HG03469 (cell line): ENCODE data around the gene PHKB.

Source experiments
- ATAC-seq: cut with Tn5 transposase; IDR thresholded peaks from one replicate; pipeline ENCODE4 v1.9.1; 2021; ENCODE audit warnings: mild to moderate bottlenecking, moderate library complexity, moderate number of reproducible peaks; ENCODE audit not compliant: unreplicated experiment

The PHKB gene

DNA sequence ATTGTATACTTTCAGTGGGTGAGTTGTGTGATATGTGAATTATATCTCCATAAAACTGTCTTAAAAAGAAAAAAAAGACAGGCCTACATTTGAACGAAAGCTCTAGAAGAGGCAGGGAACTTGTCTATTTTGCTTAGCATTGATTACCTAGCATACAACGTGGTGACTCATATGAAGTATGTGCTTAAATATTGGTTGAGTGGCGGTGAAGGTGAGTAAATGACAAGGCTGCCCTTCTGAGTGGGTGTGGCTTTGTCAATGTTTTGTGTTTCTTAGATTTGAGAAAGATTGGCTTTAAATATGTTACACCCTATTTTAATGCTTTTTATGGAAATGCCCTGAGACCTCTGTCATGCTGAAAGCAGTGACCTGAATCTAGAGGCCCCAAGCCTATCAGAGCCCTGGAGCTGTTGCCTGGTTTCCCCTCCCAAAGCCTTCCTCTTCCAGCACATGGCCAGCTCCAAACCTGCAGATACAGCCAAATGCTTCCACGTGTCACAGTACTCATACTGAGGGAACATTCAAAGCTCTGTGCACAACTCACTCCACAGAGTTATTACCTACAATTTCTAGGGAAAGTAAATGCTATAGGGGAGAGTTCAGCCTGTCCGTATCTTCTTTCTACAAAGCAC, 260.0 kb downstream of the PHKB start:
- ATAC-seq, result no peak

DNA sequence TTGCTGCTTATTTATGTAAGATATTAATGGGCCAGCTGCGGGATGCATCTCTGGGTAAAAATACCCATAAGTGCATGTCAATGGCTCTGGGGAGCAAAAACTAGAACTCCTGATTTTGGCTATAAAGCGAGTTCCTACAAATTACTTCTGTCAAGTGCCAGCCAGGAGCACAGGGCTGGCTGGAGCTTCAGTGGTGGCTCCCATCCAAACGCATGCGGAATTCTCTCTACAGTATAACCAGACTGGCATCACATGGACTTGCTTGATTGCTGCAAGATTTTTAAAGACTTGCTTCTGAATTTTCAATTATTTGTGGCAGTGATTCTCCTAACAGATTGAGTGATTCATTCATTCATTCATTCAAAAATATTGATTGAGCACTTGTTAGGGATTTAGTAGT, 260.9 kb downstream of the PHKB start:
- ATAC-seq, result no peak

DNA sequence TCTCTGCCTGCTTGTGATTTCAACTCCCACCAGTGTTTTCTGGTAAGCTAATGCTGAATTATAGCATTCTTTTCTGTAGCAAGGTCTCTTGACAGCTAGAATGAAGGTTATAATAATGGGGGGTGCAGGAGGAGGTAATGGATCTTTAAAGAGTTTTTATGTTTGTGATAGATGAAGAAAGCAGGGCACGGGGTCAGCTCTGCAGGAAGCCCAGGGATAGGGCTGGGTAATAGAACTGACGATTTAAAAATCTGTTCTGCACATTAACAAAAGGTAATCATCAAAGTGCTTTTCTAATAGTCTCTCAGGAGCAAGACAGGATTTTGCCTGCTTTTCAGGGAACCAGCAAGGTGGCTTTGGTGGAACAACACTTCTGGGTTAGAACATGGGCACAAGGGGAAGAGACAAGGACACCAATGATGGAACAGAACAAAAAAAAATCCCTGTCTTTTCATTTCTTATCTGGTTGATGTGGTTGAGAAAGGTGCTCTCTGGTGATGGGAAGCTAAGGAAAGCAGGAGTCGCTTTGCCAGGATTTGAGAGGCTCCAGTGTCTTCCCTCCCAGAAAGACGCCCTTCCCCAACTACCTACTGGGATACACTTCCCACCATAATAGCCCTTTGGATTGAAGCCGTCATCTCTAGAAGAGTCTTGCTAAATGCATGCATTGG, 263.1 kb downstream of the PHKB start:
- no peak for ATAC-seq

DNA sequence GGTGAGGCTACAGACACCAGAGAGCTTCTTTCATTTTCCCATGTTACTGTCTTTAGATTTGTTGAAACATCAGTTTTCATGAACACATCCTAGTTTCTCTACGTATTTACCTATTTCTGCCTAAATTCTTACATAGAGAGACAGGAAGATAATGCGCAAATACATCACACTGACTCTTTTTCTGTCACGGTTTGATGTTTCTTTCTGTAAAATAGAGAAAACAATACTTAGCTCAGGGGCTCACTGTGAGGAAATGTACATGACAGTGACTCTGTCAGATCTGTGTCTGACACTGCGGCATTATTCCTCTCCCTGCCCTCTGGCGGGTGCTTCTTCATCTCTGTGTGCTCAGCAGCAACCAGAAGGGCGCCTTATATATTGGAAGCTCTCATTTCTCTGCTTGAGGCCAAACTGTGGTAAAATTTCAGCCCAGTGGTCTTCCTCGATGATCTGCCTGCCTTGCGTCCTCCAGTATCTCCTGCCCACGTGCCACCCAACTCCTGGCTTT, 264.1 kb downstream of the PHKB start:
- no peak for ATAC-seq

DNA sequence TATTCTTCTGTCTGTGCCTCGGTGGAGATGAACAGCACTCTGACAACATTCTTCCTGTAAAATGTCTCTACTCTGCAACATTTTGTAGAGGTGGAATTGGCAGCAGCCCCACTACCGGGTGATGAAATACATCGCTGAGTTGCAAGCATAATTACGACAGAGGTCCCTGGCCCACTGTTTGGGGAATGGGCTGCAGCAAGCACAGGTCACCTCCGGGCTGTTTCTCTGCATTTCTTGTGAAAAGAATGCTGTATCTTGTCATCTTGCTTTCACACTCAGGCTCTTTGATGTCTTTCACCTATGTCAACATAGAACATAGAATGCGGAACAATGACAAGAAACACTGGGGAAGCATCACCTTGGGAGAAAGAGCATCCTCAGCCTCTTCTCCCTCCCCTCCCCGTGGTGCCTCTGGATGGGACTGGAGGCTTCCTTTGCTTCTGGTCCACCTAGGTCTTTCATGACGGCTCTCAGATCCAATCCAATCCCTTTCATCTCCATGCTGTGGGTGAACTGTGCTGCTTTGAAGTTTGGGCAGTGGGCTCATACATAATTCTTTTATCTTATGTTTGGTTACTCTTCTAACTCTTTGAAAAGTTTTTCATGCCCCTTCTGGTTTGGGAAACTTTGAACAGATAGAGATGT, 265.0 kb downstream of the PHKB start:
- no peak for ATAC-seq

DNA sequence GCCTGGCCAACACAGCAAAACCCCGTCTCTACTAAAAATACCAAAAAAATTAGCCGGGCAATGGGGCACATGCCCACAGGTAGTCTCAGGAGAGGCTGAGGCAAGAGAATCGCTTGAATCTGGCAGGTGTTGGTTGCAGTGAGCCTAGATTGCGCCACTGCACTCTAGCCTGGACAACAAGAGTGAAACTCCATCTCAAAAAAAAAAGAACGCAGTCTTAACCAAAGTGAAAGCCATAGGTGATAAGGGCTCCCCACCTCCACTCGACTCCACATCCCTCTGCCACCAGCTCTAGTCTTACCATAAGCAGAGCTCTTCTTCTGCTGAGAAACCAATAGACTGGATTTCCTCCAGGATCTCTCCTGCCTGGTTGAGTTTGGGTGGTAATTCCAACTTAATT, 266.0 kb downstream of the PHKB start:
- no peak for ATAC-seq

DNA sequence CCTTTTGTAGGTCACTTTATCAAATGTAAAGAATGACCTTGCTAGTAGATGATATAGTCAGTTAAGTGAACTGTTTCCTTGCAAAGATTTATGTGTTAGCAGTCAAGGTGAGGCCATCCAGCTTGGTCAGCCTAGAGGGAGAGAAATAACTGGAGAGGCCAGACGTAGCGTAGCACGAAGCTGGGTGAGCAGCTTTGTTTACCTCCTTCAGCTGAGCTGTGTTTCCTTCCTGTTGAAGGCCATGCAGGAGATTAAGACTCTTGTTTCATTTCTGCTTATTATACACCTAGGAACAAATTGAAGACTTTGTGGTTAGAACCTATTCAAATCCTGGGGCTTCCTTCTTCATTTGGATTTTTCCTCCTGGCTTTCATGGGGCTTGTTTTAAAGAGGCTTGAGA, 267.1 kb downstream of the PHKB start:
- ATAC-seq, result no peak

DNA sequence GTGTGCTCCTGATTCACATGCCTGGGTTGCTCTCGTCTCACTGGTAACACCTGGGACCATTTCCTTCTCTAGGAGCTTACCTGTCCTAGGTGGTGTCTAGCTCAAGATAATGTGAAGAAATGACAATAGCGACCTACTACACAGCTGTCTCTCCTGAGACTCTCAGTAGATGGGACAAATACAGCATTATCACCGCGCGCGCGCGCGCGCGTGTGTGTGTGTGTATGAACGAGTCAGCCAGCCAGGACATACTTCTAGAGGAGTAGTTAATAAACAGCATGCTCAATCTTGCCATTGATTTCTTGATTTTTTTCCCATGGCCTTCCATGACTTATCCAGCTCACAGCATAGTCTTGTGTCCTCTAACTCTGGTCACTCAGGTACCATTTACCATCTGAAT, 268.6 kb downstream of the PHKB start:
- no peak for ATAC-seq

DNA sequence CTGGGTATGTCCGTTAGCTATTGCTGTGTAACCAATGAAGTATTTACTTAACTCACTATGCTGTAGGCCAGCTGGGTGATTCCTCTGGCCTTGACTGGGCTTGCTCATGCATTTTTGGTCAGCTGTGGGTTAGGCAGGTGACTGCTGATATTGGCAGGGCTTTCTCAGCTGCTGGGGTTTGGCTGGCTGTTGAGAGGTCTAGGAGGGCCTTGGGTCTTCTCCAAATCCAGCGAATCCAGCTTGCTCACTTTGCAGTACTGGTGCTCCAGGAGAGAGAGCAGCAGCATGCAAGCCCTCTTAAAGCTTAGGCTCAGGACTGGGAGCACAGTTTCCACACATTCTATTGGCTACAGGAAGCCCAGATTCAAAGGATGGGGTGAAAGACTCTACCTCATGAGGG, 270.1 kb downstream of the PHKB start:
- no peak for ATAC-seq

DNA sequence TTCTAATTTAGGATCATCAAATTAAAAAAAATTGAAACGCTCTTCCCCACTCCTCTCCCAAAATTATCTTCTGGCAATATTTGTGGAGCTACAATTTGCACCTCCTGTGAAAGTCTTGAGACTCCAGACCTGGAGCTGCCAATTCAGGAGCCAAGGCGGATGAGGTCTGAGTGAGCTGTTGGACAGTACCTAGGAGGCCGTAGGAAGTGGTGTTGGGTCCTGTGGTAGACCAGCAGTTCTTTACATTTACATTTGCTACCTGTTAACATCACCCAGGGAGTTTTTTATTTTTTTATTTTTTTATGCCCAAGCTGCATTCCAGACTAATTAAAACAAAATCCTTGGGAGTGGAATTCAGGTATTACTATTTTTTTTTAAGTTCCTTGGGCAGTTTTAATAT, 271.0 kb downstream of the PHKB start:
- no peak for ATAC-seq

DNA sequence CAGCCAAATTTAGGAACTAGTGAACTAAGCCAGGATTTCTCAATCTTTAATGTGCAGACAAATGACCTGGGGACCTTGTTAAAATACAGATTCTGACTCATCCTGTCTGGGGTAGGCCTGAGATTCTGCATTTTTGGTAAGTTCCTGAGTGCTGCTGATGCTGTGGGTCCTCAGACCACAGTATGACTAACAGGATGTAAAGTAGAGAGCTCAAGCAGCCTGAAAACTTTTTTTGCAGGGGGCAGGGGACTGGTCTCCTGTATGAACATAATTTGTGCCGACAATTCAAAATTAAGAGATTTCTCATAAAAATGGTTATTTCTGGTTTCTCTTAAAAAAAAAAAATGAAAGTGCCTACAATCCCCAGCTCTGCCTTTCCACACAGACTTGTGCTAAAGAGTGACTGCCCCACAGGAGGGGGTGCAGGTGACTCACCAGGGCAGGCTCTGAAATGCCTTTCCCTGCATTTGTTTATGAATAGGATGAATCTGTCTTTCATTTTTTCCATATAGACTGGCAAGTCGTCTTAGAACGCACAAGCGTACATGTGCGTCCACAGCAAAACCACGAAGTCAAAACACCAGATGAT, 271.5 kb downstream of the PHKB start:
- ATAC-seq, result no peak

DNA sequence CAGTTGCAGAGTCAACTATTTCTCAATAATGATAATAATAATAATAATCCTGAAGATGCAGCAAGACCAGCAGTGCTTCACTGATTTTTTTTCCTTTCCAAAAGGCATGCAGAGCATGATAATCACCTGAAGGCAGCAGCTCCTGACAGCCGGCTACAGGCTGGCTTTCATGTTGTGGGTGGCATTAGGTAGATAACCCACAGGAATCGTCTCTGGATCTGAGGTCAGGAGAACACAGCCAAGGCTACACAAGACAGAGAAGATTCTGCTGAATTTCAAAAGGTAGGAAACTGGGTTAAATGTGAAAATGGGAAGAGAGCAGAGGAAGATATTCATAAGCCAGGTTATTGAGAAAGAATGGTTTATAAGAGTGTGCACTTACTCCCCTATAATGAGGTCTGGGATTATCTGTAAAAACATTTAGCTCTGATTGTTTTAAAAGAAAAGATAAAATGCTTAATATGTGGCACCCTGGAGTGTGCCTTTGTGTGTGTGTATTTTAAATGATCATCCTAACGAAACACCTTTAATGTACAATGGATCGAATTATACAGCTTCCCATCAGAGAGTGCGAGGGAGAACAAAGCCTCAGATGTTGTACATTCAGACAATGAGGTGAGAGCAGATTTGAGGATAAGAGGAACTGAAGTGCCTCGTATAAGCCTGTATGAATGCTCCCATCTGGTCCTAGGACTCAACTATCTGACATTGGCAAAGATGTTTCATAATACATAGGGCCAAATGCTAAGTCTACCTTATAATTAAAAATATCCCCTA, 273.1 kb downstream of the PHKB start:
- ATAC-seq, result no peak

DNA sequence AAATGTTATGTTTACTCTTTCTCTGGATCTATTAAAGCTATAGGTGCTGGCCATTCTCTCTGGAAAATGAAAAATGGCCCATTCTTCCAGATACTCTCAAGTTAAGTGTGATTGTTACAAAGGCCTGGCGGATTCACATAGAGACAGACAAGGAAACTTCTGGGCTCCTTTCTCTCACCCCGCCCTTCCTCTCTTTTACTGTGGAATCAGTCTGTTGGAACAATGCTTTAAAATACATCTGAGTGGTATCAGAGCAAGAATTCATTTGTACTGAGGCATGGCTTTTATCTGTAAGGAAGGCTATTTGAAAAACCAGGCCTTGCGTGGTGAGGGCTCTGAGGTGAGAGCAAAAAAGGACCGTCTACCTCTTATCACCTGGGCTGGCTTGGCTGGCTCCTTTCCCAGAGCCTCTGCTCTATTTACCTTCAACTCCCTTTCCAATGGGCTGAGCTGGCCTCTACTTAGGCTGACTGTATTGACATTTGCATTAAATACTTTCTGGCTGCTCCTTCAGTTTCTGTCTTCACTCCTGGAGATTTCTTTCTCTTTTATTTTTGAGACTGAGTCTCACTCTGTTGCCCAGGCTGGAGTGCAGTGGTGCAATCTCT, 274.0 kb downstream of the PHKB start:
- no peak for ATAC-seq

DNA sequence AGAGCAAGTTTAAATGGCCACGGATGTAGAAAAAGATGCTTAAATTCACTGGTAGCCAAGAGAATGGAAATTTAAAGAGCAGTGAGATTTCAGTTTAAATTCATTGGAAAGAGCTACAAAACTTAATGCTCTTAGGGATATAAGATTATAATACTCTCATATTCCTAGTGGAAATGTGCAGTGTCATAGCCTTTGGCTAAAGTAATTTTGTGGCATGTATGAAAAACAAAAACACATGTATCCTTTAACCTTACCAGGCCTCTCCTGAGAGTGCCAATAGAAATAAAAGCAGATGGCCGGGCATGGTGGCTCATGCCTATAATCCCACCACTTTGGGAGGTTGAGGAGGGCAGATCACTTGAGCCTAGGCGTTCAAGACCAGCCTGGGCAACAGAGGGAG, 289.2 kb downstream of the PHKB start:
- no peak for ATAC-seq
